ENCODE results near the gene FOXN4.

FOXN4 gene

DNA sequence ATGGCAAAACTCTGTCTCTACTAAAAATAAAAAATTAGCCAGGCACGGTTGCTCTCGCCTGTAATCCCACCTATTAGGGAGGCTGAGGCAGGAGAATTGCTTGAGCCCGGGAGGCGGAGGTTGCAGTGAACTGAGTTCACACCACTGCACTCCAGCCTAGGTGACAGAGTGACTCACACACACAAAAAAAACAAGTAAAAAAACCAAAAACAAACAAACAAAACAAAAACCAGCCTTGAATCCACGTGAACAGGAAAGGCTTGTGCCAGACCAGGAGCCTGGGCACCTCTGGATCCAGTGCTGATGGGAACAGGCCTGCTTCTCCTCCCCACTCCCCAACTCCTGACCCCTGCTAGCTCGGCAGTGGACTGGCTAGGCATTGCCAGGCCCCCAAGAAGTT, 3.5 kb downstream of the FOXN4 start:
- no peak for DNase-seq

DNA sequence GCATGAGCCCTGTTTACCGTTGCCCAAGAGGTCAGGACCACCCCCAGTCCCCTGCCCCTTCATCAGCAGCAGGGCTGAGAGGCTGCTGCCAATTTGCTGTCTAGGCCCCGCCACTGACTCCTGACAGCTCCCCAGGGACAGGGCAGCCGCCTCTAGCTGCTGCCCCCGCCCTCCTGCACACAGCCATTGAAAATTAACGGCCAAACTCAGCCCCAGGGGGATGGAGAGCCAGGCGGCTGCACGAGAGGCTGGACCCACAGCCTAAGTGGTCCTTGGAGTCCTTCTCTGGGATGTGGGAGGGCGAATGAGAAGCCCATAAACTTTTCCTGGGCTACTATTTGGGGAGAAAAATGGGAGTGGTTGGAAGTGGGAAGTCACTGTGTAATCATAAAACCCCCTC, 4.6 kb downstream of the FOXN4 start:
- no peak for DNase-seq

DNA sequence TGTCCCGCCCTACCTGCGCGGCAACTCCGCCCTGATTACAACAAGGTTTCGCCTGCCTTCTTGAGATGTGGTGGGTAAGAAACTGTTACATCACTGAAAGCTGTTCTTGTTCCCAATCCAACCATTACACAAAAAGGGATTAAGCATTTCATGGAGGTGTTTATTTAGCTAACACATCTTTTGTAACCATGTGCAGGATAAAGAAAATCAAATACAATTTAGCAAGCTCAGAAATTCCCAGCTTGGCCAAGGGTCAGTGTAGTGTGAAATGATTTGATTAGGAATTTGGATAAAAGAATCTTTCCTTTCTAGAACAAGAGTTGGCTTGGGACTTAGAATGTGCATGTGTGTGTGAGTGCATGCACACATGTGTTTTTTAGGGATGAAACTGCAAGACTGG, 6.3 kb downstream of the FOXN4 start:
- DNase-seq, result no peak

DNA sequence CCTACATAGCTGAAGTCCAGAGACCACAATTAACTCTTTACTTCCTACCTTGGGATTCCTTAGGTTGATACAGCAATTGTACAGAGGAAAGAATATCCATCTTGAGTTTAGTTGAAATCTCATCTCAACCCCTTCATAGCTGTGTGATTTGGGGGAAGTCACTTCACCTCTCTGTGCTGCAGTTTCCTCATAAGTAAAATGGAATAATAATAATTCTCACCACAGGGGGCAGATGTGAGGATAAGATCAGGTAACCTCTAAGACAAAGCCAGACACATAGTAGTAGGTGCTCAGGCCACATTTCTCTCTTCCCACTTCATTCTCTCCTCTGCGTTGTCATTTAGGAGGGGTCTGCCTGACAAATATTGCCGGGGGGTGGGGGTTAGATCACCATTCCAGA, 6.7 kb downstream of the FOXN4 start:
- no peak for DNase-seq

DNA sequence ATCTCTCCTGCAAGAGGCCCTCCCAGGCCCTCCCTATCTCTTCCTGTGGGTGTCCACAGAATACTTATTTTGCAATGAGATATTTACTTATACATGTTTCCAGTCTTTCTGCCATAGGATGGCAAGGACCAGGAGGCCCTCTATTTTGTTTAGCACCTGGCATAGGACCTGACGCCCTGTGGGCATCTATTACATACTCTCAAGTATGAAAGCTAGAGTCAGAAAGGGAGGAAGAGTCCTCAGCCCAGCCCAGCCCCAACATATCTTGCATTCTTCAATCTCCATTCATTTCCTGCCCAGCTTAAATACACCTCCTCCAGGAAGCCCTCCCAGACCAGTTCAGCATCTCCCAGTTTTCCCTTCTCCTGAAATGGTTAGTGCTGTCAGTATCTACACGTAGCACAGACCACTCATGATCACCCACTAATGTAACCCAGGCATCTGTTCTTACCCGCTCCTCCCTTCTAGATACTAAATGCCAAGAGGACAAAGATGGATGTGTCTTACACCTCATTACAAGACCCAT, 7.4 kb downstream of the FOXN4 start:
- DNase-seq, result no peak

DNA sequence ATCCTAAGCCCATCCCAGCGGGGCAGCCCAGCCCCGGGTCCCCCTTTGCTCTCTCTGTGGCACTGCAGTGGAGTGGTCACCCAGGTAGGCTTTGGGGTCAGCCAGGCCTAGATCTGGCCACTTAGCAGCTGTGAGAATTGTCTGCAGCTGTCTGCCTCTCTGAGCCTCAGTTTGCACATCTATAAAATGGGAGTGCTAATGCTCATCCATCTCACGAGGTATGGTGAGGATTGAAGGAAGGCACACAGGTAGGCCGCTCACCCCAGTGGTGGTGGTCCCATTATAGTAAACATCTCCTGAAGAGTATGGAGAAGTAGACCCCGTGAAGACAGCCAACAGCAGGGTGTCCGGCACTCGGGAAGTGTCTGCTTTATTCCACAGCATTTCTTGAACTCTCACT, 9.2 kb downstream of the FOXN4 start:
- DNase-seq, result no peak

DNA sequence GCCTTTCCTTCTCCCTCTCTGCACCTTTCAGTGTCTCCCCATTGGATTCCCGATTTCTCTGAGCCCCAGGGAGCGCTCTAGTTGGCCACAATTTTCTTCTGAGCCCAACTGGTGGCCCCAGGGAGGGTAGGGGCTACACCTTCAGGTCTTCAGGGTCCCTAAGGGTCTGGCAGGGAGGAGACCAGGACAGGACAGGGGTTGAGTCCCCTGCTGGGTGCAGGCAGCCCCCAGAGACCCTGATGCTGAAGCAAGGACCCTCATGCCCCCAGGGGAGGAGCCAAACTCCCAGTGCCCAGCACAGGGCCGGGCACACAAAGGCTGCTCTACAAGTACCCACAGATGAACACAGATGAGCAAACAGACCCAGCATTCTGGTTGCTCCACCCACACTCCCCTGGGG, 12.7 kb downstream of the FOXN4 start:
- no peak for DNase-seq

DNA sequence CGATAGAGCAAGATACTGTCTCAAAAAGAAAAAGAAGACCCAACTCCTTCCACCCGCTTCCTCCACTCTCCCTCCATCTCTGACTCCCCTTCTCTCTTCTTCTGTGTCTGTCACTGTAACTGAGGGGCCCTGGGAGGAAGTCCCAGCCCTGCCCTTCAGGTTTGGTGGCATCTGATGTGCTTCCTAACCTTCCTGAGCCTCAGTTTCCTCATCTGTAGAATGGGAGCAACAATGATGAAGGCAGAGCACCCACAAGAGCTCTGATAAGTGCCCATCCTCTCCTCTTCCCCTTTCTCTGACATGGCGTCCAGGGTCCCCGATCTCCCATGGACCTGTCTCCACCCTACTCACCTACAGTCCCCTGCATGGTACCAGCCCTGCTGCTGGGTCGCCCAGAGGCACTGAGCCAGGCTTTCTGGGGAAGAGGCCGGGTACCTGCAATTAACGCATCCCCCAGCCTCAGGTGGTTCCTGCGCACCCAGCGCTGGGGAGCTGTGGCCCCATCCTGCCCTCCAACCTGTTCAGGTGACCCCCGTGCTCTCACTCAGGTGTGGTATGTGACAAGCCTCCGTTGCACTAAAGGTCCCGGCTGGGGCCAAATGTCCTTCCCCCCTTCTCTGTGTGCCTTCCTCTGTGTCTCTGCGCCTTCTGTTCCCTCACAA, 13.2 kb downstream of the FOXN4 start:
- no peak for DNase-seq

DNA sequence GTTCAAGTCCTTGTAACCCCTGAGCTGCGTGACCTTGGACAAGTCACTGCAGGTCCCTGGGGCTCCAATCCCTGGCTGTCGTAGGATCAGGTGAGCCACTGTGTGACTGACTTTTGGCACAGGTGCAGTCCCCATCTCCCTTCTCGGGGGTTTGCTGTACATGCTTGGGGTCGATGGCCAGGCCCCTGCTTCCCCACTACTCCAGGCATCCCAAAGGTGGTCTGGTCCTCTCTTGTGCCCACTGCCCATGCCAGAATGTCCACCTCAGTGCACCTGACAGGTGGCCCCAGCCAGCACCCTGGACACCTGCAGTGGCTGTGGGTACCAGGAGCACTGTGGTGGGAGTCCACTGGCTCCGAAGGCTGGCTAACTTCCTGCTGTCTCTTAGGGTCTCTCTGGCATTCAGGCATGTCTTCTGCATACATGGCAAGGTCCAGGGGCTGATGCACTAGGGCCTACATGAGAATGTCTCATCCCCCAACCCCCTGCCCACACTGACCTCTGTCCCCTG, 14.7 kb downstream of the FOXN4 start:
- no peak for DNase-seq

DNA sequence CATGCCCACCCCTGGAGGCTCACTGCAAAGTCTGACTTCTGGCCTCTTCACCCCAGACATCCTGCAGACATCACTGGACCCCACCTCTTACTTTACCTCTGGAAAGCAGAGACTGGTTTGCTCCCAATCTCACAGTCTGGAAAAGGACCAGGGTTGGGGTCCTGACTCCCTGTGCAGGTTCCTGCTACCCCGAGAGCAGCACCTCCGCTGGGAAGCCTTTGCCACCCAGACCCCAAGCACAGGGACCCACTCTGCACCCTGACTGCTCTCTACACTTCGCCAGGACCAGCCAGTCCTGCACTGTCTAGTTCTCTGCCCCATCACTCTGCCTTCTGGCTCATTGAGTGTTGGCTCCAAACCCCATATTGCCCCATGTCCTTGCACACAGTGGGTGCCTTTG, 16.0 kb downstream of the FOXN4 start:
- DNase-seq, result no peak

DNA sequence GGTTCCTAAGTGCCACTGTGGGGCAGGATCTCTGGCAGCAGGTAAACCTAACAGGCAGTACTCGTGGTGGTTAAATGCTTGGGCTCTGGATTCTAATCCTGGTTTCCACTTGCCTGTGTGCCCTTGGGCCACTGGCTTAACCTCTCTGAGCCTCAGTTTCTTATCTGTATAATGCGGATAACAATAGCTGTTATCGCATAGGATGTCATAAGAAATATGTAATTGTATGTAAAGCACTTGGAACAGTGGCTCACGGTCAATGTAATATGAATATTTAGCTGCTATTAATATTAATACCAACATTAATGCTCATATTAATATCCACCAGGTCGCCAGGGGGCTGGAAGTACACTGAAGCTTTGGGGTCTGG, 16.8 kb downstream of the FOXN4 start:
- no peak for DNase-seq

DNA sequence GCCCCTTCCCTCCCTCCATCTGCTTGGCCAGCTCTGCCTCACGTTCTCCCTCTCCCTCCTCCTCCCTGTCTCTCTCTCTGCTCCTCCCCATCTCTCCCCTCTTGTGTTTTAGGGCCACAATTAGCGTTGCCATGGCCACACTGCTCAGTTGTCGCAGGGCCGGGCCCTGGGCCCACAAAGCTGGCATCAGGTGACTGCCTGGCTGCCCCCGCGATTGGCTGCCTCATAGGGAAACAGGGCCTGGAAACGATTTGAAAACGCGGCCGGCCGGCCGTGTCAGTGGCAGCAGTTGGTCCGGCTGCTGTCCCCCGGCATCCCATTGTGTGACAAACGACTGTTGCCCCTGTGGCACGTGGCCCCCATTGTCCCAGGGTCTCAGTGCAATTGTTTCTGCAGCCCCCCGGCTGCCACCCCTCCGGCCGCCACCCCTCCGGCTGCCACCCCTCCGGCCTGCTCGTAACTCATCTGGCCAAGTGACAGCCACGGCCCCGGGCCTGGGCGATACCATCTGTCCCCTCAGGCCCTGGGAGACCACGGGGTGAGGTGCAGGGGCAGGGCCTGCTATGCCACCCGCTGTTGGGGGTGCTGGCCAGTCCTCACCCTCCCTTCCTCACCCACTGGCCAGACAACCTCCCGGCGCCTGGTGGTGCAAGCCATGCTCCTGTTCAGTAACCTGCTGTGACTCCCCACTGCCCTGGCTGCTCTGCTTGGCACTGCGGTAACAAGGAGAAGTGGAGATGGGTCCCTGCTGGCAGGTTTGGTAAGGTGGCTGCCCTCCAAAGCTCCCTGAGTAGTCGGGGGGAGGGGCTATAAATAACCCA, 17.4 kb downstream of the FOXN4 start:
- DNase-seq, result peak; percentile 15

DNA sequence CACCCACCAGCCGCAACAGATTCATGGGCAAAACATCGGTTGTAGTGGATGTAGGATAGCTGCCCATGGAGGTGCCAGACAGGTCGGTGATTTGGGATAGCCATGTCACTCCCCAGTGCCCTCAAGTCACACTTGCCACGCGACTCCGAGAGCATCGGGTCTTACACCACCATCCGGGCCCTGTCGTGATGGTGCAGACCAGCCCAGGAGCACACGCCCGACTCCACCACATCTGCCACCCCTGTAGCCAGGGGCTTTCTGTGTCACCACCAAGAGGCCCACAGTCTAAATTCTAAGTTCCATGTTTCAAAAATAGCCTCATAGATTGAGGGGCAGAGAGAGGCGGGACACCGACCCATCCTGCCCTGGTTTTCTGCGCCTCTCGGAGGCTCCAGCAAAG, 18.0 kb downstream of the FOXN4 start:
- no peak for DNase-seq

DNA sequence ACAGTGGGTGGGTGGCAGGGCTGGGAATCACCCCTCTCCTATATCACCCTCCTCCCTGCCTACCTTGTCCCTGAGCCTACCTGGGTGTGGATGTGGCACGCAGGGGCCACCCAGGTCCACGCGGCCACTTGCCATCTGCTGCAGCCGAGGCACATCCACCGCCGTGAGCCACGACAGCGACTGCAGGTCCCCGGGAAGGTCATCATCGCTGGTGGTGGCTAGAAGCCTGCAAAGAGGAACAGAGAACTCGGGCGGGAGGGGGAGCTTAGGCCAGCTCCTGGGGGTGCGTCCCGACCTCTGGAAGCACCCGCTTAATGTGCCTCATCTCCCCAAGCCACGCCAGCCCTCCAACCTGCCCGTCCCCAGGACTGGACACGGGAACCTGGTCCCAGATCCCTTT, 19.0 kb downstream of the FOXN4 start:
- no peak for DNase-seq

DNA sequence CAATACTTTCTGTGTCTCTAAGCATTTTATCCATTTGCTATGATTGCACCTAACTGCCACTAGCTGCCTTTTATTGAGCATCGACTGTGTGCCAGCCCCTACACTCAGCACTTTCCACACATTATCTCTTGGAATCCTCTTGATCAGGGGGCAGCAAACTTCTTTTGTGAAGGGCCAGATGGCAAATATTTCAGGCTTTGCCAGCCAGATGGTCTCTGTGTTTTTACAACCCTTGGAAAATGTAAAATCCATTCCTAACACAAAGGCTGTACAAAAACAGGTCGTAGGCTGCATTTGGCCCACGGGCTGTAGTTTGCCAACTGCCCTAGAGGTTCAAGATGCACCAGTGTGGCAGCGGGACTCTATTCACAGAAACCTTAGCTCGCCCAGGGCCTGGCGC, 19.5 kb downstream of the FOXN4 start:
- no peak for DNase-seq

DNA sequence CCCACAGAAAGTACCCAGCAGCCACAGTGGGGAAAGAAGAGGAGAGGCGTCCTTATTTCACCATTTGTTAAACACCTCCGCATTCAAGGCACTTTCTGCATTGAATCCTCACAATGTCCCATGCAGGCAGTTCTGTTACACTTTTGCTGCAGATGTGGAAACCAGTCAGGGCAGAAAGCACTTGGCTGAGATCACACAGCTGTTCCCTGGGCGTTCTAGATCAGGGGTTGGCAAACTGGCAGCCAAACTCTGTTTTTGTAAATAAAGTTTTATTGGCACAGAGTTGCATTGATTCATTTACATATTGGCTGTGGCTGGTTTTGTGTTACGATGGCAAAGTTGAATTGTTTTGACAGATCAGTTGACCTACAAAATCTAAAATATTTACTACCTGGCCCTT, 20.1 kb downstream of the FOXN4 start:
- DNase-seq, result no peak

DNA sequence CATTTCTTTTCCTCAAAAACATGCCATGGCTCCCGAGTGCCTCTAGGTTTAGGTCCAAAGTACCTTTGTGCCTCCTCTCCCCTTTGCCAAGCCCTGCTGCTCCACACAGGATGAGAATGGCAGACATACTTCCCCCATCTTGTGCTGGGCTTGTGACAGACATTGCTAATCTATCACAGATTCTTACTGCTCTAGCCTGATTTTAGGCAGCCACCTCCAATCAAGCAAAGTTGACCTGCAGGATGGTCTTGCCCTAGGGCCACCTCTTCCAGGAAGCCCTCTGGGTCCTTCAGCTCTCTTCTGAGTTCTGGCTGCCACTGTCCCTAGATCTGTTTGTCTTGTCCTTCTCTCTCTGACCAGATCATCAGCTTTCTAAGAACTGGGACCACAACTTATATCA, 20.5 kb downstream of the FOXN4 start:
- no peak for DNase-seq

DNA sequence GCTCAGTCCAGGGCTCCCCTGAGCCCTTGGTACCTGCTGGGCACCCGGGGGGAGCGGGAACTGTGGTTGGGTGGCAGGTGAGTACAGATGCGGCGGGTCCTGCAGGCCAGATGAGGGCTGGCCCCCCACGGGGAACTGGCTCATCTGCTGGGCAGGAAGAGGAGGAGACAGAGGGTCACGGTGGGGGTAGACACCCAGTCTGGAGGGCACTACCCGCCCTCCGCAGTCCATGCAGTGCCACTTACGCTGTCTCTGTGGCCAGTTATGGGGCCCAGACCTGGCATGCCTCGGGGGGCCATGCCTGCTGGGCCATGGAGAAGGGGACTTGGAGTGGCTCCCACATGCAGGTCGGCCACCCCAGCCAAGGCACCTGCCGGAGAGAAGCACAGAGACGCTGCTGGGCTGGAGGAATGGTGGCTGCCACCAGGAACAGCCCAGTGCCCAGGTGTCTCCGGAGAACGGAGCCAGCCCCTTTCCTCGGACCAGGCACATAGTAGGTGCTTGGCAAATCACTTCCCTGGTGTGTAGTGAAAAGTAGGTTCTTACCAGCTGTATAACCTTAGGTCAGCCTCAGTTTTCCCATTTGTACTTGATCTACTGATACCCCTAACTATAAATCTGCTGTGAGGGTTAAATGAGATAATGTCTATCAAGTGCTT, 21.1 kb downstream of the FOXN4 start:
- DNase-seq, result no peak

DNA sequence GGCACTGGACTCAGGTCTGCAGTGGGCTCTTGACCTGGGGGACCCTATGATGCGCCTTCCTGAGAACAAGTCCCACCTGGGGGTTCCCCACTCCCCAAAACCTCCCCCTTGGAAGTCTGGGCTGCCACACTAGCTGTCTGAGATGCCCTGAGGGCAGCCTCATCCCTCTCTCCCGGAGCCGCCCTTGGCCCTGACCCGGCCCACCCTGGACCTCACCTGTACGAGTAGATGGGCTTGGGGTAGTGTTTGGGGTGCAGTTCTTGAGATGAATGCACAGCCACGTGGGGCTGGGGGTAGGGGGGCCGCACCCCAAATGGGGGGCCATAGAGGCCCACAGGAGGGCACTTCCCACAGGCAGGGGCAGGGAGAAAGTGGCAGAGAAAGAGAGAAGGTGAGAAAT, 21.9 kb downstream of the FOXN4 start:
- no peak for DNase-seq

DNA sequence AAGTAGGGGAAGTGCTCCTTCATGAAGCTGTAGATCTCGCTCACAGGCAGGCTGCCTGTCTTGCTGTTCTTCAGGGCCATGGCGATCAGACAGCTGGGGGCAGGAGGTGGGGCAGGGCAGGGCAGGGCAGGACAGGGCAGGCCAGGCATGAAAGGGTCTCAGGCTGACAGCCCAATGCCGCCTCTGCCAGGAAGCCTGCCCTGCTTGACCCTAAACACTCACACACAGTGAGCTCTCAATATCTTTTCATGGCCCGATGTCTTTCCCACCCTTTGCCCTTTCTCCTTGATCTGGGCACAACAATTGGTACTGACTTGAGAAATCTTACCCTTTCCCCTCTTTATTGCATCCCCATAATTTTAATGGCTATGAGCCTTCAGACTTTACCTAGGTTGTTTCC, 22.4 kb downstream of the FOXN4 start:
- DNase-seq, result no peak

DNA sequence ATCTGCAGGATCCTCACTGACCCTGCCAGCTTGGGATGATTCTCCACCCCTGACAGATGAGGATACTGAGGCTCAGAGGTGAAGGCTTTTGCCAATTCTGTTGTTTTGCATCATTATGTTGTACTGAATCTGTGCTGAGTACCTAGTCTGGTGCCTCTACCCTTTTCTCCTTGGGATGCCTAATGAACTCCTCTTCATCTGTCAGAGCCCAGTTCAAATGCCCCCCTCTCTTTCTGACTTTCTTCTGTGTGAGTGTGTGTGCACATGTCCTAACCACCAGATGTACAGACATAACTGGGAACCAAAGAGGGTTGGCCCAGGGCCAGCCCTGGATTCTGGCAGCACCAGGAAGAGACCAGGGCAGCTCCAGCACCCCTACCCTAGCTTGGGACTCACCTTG, 22.8 kb downstream of the FOXN4 start:
- DNase-seq, result no peak

DNA sequence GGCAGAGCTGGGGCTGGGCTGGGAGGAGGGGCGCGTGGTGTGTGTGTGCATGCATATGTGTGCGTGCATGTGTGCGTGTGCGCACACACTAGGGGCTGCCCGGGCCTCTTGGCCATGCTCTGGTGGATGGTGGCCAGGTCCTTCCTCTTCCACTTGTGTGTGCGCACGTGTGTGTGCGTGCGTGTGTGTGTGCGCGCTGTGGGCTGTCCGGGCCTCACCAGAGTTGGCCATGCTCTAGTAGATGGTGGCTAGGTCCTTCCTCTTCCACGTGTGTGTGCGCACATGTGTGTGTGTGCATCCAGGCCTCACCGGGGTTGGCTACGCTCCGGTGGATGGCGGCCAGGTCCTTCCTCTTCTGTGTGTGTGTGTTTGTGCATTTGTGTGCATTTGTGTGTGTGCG, 24.7 kb downstream of the FOXN4 start:
- no peak for DNase-seq

DNA sequence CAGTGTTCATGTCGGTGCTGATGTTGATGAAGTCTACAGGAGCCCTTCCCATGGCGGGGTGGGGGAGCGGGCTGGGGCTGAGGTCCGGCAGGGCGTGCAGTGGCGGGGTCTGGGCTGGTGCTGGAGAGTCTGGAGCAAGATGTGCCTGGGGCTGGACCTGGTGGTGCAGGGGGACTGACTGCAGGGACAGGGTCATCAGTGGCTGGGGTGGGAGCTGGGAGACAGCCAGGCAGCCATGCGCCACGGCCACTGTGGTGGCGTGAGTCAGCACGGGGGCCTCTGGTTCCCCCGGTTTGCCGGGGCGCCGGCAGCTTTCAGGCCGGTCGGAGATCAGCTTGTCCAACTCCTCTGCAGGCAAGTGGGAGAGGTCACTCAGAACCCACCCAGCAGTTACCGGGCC, 27.6 kb downstream of the FOXN4 start:
- DNase-seq, result no peak

DNA sequence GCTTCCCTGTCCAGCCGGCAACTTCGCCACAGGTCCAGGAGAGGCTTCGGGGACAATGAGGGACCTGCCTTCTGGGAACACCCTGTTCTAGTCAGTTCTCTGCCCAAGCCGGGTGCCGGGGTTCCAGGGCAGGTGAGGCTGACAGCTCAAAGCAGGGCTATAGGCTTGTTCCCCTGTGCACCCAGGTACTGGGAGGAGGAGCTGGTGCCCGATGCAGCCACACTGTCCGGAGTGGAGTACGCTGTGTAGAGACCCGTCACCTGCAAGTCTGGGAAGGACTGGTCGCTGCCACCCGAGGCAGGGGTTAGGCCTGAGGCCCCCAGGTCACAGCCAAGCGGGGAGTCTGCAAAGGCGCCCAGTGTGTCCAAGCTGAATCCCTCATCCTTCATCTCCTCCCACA, 29.6 kb downstream of the FOXN4 start:
- no peak for DNase-seq
